ENCODE results near the gene TERT. TPM values are rescaled to one million over a fixed set of nuclear protein-coding genes. Genes with fewer than 3 reads are reported as not detected.
"Not testable (repeated sequence)": the region's sequence is repeated elsewhere in the genome, so short reads cannot be mapped to it uniquely, and the experiment has no call there.

The TERT gene
- total and polyA plus RNA-seq, 7 donors, result 2.9 TPM; not detected in 6

DNA sequence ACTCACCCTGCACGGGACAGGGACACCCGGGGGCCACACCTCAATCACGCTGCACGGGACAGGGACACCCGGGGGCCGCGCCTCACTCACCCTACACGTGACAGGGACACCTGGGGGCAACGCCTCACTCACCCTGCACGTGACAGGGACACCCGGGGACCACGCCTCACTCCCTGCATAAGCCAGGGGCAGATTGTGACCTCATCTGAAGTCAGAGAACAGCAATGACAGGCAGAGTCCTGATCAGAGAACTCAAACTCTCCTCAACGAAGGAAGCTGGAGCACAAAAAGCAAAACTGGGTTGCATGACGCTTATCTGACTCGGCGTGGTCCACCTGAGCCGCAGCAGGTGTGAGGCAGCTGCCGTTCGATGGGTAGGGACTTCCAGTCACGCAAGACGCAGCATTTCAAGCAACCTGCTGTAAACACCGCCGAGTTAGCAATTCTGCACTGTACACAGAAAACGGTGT lies 3.2 kb downstream of the TERT start:
- Histone ChIP-seq H3K4me3 (no peak overlapping the region), H3K9me3 (no peaks in the 10 kb centered on the region), H3K36me3 (no peaks in the 10 kb centered on the region), H3K27ac (no peak overlapping the region), H3K4me1 (peaks cover 0 to 9% (median 0%) of the 10 kb centered on the region in 4 donors), H3K27me3 (peaks cover 14 to 62% (median 37%) of the 10 kb centered on the region in 3 donors)
- DNase-seq, result peak; percentile 29
- intact Hi-C loops (cut with DNase I), result no loop called here
- 17 to 69% methylated on average over 24 of the region's 24 CpGs for WGBS, 2 donors
- no peak for TF ChIP-seq EP300 (IDR thresholded peaks at IDR 0.05)
- TF ChIP-seq POLR2A (IDR thresholded peaks at IDR 0.05), result no peak
- TF ChIP-seq, protein P1, sequence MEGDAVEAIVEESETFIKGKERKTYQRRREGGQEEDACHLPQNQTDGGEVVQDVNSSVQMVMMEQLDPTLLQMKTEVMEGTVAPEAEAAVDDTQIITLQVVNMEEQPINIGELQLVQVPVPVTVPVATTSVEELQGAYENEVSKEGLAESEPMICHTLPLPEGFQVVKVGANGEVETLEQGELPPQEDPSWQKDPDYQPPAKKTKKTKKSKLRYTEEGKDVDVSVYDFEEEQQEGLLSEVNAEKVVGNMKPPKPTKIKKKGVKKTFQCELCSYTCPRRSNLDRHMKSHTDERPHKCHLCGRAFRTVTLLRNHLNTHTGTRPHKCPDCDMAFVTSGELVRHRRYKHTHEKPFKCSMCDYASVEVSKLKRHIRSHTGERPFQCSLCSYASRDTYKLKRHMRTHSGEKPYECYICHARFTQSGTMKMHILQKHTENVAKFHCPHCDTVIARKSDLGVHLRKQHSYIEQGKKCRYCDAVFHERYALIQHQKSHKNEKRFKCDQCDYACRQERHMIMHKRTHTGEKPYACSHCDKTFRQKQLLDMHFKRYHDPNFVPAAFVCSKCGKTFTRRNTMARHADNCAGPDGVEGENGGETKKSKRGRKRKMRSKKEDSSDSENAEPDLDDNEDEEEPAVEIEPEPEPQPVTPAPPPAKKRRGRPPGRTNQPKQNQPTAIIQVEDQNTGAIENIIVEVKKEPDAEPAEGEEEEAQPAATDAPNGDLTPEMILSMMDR (IDR thresholded peaks at IDR 0.05), result no peak
- TF ChIP-seq POLR2AphosphoS5 (IDR thresholded peaks at IDR 0.05), result no peak

DNA sequence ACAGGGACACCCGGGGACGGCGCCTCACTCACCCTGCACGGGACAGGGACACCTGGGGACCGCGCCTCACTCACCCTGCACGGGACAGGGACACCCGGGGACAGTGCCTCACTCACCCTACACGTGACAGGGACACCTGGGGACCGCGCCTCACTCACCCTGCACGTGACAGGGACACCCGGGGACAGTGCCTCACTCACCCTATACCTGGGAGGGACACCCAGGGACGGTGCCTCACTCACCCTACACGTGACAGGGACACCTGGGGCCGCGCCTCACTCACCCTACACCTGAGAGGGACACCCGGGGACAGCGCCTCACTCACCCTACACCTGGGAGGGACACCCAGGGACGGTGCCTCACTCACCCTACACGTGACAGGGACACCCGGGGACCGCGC lies 3.9 kb downstream of the TERT start:
- H3K27me3 ChIP-seq, result peaks cover 14 to 56% (median 37%) of the 10 kb centered on the region in 3 donors
- H3K36me3 ChIP-seq; intact Hi-C loops (cut with DNase I); H3K9me3 ChIP-seq; H3K27ac ChIP-seq; H3K4me1 ChIP-seq; H3K4me3 ChIP-seq: not testable (repeated sequence)
- DNase-seq, result peak; percentile 34
- 39 to 76% methylated on average over 24 of the region's 24 CpGs for WGBS, 2 donors

DNA sequence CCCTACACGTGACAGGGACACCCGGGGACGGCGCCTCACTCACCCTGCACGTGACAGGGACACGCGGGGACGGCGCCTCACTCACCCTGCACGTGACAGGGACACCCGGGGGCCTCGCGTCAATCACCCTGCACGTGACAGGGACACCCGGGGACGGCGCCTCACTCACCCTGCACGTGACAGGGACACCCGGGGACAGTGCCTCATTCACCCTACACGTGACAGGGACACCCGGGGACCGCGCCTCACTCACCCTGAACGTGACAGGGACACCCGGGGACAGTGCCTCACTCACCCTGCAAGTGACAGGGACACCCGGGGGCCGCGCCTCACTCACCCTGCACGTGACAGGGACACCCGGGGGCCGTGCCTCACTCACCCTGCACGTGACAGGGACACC lies 5.3 kb downstream of the TERT start:
- intact Hi-C loops (cut with DNase I); H3K36me3 ChIP-seq: not testable (repeated sequence)
- peaks cover 4 to 42% (median 25%) of the 10 kb centered on the region in 3 donors for H3K27me3 ChIP-seq

DNA sequence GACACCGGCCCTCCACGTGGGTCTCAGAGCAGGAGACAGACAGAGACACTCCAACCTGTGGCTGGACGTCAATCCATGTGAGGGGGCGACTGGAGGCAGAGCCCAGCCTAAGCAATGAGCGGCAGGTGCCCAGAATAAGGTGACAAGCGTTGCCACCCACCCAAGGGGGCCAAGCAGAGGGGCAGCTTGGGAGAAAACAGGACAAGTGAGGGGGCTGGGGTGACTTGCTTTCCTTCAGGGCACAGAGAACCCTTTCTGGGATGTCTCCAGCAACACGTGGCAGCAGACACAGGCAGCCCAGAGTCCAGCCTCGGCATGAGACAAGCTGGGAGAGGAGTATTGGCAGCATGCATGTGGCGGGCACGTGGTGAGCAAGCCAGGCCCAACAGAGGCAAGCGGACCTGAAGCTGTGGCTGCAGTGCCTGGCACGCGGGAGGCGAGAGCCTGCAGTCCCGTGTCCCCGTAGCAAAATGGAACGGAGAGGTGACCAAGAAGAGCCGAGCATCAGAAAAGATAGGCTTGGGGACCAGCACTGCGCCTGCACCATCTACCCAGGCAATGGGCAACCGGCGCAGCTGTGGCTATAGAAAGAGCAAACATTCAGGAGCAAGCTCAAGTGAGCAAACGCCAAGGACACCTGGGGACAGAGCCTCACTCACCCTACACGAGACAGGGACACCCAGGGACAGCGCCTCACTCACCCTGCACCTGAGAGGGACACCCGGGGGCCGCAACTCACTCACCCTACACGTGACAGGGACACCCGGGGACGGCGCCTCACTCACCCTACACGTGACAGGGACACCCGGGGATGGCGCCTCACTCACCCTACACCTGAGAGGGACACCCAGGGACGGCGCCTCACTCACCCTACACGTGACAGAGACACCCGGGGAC lies 6.2 kb downstream of the TERT start:
- intact Hi-C loops (cut with DNase I), result no loop called here
- 94 to 96% methylated on average over 37 of the region's 37 CpGs for WGBS, 2 donors
- TF ChIP-seq, protein P1 (IDR thresholded peaks at IDR 0.05), result no peak
- no peak for TF ChIP-seq EP300 (IDR thresholded peaks at IDR 0.05)
- no peak for TF ChIP-seq POLR2AphosphoS5 (IDR thresholded peaks at IDR 0.05)
- TF ChIP-seq POLR2A (IDR thresholded peaks at IDR 0.05), result no peak
- Histone ChIP-seq H3K9me3 (no peaks in the 10 kb centered on the region), H3K36me3 (no peaks in the 10 kb centered on the region), H3K27me3 (peaks cover 0 to 33% (median 16%) of the 10 kb centered on the region in 3 donors), H3K4me1 (no peaks in the 10 kb centered on the region), H3K4me3 (no peak overlapping the region), H3K27ac (no peak overlapping the region)
- peak; percentile 40 for DNase-seq

More for the DNA sequence above, 5.3 kb downstream of the TERT start:
- not testable (repeated sequence) for H3K4me3 ChIP-seq, H3K4me1 ChIP-seq, DNase-seq, H3K9me3 ChIP-seq, H3K27ac ChIP-seq
- WGBS, 2 donors, result 94 to 95% methylated on average over 31 to 32 of the region's 32 CpGs

DNA sequence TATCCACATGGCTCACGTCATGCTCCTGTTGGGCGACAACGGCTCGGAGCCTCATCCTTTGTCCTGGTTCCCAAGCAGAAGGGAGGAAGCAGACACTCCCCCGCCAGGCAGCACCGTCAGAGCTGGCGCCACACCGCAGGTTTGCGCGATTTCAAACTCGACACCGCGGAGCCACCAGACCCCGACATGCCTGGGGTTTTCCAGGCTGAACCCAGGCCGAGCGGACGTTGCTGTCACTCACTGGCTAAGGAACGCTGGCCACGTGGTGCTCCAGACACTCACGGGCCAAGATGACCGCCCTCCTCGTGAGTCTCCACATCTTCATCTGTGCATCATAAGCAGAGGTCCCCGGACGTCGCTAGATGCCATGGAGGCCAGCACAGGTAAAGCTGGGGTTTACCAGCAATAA lies 9.0 kb downstream of the TERT start:
- DNase-seq, result no peak
- Histone ChIP-seq H3K4me1 (no peaks in the 10 kb centered on the region), H3K9me3 (no peaks in the 10 kb centered on the region), H3K4me3 (no peak overlapping the region), H3K27ac (no peak overlapping the region), H3K27me3 (peaks cover 0 to 9% (median 7%) of the 10 kb centered on the region in 3 donors), H3K36me3 (no peaks in the 10 kb centered on the region)
- intact Hi-C loops (cut with DNase I), result no loop called here
- 96% methylated on average over 25 of the region's 25 CpGs for WGBS, 2 donors
- TF ChIP-seq, protein P1 (IDR thresholded peaks at IDR 0.05), result no peak
- no peak for TF ChIP-seq EP300 (IDR thresholded peaks at IDR 0.05)
- no peak for TF ChIP-seq POLR2A (IDR thresholded peaks at IDR 0.05)
- no peak for TF ChIP-seq POLR2AphosphoS5 (IDR thresholded peaks at IDR 0.05)

Measured in sigmoid colon (tissue), 7 donors.